ENCODE measurements around the gene PPM1E. TPM values are rescaled to one million over a fixed set of nuclear protein-coding genes. Genes with fewer than 3 reads are reported as not detected.

PPM1E gene
- polyA plus RNA-seq, 1 donor (not counting 4 experiments of a cell fraction or from before 2014, with no cell fraction given), result not detected

- Histone ChIP-seq H3K36me3 (ENCODE audit: control insufficient read depth in 2 of 2, extremely low read depth in 1 of 2, insufficient read depth in 2 of 2, low read length in 2 of 2) (no peaks in the 10 kb centered on the region), H3K4me2 (ENCODE audit: control insufficient read depth, extremely low read depth, insufficient read depth, low read depth, low read length) (no peak overlapping the region), H3K4me1 (ENCODE audit: control insufficient read depth, extremely low read depth, insufficient read depth, low read length) (no peaks in the 10 kb centered on the region), H3K27me3 (ENCODE audit: control insufficient read depth, extremely low read depth, insufficient read depth, low read length) (no peaks in the 10 kb centered on the region), H3K79me2 (ENCODE audit: control insufficient read depth, insufficient read depth, low read length) (no peaks in the 10 kb centered on the region), H3K4me3 (ENCODE audit: control insufficient read depth in 2 of 3, extremely low read depth in 1 of 3, insufficient read depth in 2 of 3, low read depth in 1 of 3, low read length in 3 of 3) (no peak overlapping the region), H3K9me1 (ENCODE audit: control insufficient read depth, extremely low read depth, insufficient read depth, low read length) (no peaks in the 10 kb centered on the region), H3K9me3 (ENCODE audit: control insufficient read depth, low read depth, low read length) (no peaks in the 10 kb centered on the region), H4K20me1 (ENCODE audit: control insufficient read depth, extremely low read depth, insufficient read depth, low read length) (no peaks in the 10 kb centered on the region), H3K9ac (ENCODE audit: control insufficient read depth, extremely low read depth, insufficient read depth, low read length) (no peak overlapping the region), H3K27ac (ENCODE audit: control insufficient read depth, insufficient read depth, low read length) (no peak overlapping the region), H2AFZ (ENCODE audit: control insufficient read depth, low read length) (no peak overlapping the region)
- FAIRE-seq (no peak), DNase-seq (ENCODE audit: low read depth, low spot score) (no peak)
- no peak for TF ChIP-seq EZH2 (IDR thresholded peaks at IDR 0.05; ENCODE audit: low read length)
- TF ChIP-seq, protein P1, sequence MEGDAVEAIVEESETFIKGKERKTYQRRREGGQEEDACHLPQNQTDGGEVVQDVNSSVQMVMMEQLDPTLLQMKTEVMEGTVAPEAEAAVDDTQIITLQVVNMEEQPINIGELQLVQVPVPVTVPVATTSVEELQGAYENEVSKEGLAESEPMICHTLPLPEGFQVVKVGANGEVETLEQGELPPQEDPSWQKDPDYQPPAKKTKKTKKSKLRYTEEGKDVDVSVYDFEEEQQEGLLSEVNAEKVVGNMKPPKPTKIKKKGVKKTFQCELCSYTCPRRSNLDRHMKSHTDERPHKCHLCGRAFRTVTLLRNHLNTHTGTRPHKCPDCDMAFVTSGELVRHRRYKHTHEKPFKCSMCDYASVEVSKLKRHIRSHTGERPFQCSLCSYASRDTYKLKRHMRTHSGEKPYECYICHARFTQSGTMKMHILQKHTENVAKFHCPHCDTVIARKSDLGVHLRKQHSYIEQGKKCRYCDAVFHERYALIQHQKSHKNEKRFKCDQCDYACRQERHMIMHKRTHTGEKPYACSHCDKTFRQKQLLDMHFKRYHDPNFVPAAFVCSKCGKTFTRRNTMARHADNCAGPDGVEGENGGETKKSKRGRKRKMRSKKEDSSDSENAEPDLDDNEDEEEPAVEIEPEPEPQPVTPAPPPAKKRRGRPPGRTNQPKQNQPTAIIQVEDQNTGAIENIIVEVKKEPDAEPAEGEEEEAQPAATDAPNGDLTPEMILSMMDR (optimal IDR thresholded peaks at IDR 0.05 in 1 of 3, IDR thresholded peaks at IDR 0.05 in 1 of 3, conservative IDR thresholded peaks at IDR 0.05 in 1 of 3; ENCODE audit: extremely low read depth in 1 of 3, insufficient read depth in 2 of 3, low read length in 3 of 3), result no peak
- dilution Hi-C loops (cut with MboI; ENCODE audit: extremely low pct_ligation_motif_present, low sequenced_read_pairs), result no loop called here
These were observed 23.8 kb downstream of the PPM1E start for GRCh38 chr17:58779446-58779845.

DNA sequence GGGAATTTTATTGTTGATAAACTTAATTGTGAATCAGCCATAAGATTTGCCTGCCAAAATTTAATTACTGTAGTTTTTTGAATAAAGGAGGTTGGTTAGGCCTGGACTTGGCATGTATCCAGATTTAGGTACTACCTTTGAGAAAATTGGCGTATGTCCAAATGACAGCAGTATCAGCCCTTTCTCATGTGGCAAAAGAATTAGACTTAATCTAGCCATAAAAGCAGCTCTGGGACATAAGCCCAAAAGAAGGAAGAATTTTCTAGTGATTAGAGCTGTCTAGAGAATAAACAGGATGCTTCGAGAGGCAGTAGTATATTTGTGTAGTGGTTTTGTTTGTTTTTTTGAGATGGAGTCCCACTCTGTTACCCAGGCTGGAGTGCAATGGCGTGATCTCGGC is 27.7 kb downstream of the PPM1E start:
- Histone ChIP-seq H3K27me3 (ENCODE audit: control insufficient read depth, extremely low read depth, insufficient read depth, low read length) (no peaks in the 10 kb centered on the region), H3K27ac (ENCODE audit: control insufficient read depth, insufficient read depth, low read length) (no peak overlapping the region), H4K20me1 (ENCODE audit: control insufficient read depth, extremely low read depth, insufficient read depth, low read length) (no peaks in the 10 kb centered on the region), H2AFZ (ENCODE audit: control insufficient read depth, low read length) (no peak overlapping the region), H3K4me3 (ENCODE audit: control insufficient read depth in 2 of 3, extremely low read depth in 1 of 3, insufficient read depth in 2 of 3, low read depth in 1 of 3, low read length in 3 of 3) (no peak overlapping the region), H3K9me3 (ENCODE audit: control insufficient read depth, low read depth, low read length) (no peaks in the 10 kb centered on the region), H3K9ac (ENCODE audit: control insufficient read depth, extremely low read depth, insufficient read depth, low read length) (no peak overlapping the region), H3K36me3 (ENCODE audit: control insufficient read depth in 2 of 2, extremely low read depth in 1 of 2, insufficient read depth in 2 of 2, low read length in 2 of 2) (no peaks in the 10 kb centered on the region), H3K4me2 (ENCODE audit: control insufficient read depth, extremely low read depth, insufficient read depth, low read depth, low read length) (no peak overlapping the region), H3K4me1 (ENCODE audit: control insufficient read depth, extremely low read depth, insufficient read depth, low read length) (peaks cover 10% of the 10 kb centered on the region), H3K9me1 (ENCODE audit: control insufficient read depth, extremely low read depth, insufficient read depth, low read length) (no peaks in the 10 kb centered on the region), H3K79me2 (ENCODE audit: control insufficient read depth, insufficient read depth, low read length) (no peaks in the 10 kb centered on the region)
- FAIRE-seq (no peak), DNase-seq (ENCODE audit: low read depth, low spot score) (no peak)
- TF ChIP-seq, protein P1 (optimal IDR thresholded peaks at IDR 0.05 in 1 of 3, IDR thresholded peaks at IDR 0.05 in 1 of 3, conservative IDR thresholded peaks at IDR 0.05 in 1 of 3; ENCODE audit: extremely low read depth in 1 of 3, insufficient read depth in 2 of 3, low read length in 3 of 3), result no peak
- no peak for TF ChIP-seq EZH2 (IDR thresholded peaks at IDR 0.05; ENCODE audit: low read length)
- dilution Hi-C loops (cut with MboI; ENCODE audit: extremely low pct_ligation_motif_present, low sequenced_read_pairs), result no loop called here

Measured in keratinocyte (primary cell).